Sigmoid colon (tissue), 7 donors: ENCODE results near the gene SNTB2. TPM values are rescaled to one million over a fixed set of nuclear protein-coding genes. Genes with fewer than 3 reads are reported as not detected.

Experiments used
- DNase-seq: peaks from one replicate; pipeline ENCODE4 v3.0.0-alpha.2; 2019
- H3K27ac ChIP-seq, 4 donors: fragments of 200-600 bp; sonication (generic); one replicate each; pipeline ENCODE4 v1.5.1; 2016 to 2019; ENCODE audit warnings: mild to moderate bottlenecking in 1 of 4
- H3K27me3 ChIP-seq, 3 donors: fragments of 200-600 bp; sonication (generic); one replicate each; pipeline ENCODE4 v1.5.1; 2019; ENCODE audit warnings: mild to moderate bottlenecking in 1 of 3
- H3K36me3 ChIP-seq, 4 donors: fragments of 200-600 bp; sonication (generic); one replicate each; pipeline ENCODE4 v1.5.1; 2016 to 2019
- H3K4me1 ChIP-seq, 4 donors: fragments of 200-600 bp; sonication (generic); one replicate each; pipeline ENCODE4 v1.5.1; 2017 to 2019
- H3K4me3 ChIP-seq, 4 donors: fragments of 200-600 bp; sonication (generic); one replicate each; pipeline ENCODE4 v1.5.1; 2017 to 2019; ENCODE audit warnings: mild to moderate bottlenecking in 2 of 4, moderate library complexity in 1 of 4
- H3K9me3 ChIP-seq, 4 donors: fragments of 200-600 bp in 3 of 4; sonication (generic) in 3 of 4; one replicate each; pipeline versions ENCODE4 v1.5.1 to v1.6.1; 2013 to 2019
- EP300 ChIP-seq, 4 donors: sonication (generic); formaldehyde crosslinking; IDR thresholded peaks; one replicate each; pipeline ENCODE4 v1.6.1; 2017; ENCODE audit warnings: antibody characterized with exemption in 4 of 4
- POLR2A ChIP-seq, 2 donors: fragments of 450-650 bp; IDR thresholded peaks; one replicate each; pipeline ENCODE4 v1.6.1; 2016; ENCODE audit warnings: antibody characterized with exemption in 2 of 2, mild to moderate bottlenecking in 2 of 2, moderate library complexity in 2 of 2
- POLR2AphosphoS5 ChIP-seq, 4 donors: sonication (generic); formaldehyde crosslinking; IDR thresholded peaks; one replicate each; pipeline ENCODE4 v1.6.1; 2017; ENCODE audit warnings: antibody characterized with exemption in 4 of 4
- WGBS, 2 donors: extraction: QIAGEN DNeasy Blood & Tissue Kit; methylation state at CpG; one replicate each; pipeline ENCODE4 v1.1.7; 2013; 5-methylcytosine and 5-hydroxymethylcytosine counted together
- intact Hi-C: fragments of 100-400 bp; cut with DNase I; formaldehyde crosslinking; loops from one replicate; pipeline ENCODE4 v1.15.1; 2023
- polyA plus RNA-seq, 3 donors: library from polyadenylated mRNA; stranded (reverse); fragments of 200-250 nt; gene quantifications; one replicate each; pipeline ENCODE4 v1.2.3, GENCODE V29; 2013
- total RNA-seq, 4 donors: library from RNA; depleted of rRNA; stranded (reverse); fragments of >200 nt; gene quantifications; one replicate each; pipeline ENCODE4 v1.1.0, GENCODE V29; 2016
- TF ChIP-seq, protein P1 (sequence below), 4 experiments: fragments of 450-650 bp in 3 of 4; fragments of 200-600 bp in 1 of 4; IDR thresholded peaks; one replicate each; pipeline ENCODE4 v1.5.1; 2016 to 2019; ENCODE audit warnings: antibody characterized with exemption in 4 of 4, mild to moderate bottlenecking in 3 of 4, moderate library complexity in 2 of 4
- donor health status: healthy with polysubstance abuse.
- donor health status: Bipolar disorder and iron deficiency.
- donor health status: healthy.

SNTB2 gene
- total and polyA plus RNA-seq, 7 donors, result 4.2 to 38.2 (median 23.2) TPM

DNA sequence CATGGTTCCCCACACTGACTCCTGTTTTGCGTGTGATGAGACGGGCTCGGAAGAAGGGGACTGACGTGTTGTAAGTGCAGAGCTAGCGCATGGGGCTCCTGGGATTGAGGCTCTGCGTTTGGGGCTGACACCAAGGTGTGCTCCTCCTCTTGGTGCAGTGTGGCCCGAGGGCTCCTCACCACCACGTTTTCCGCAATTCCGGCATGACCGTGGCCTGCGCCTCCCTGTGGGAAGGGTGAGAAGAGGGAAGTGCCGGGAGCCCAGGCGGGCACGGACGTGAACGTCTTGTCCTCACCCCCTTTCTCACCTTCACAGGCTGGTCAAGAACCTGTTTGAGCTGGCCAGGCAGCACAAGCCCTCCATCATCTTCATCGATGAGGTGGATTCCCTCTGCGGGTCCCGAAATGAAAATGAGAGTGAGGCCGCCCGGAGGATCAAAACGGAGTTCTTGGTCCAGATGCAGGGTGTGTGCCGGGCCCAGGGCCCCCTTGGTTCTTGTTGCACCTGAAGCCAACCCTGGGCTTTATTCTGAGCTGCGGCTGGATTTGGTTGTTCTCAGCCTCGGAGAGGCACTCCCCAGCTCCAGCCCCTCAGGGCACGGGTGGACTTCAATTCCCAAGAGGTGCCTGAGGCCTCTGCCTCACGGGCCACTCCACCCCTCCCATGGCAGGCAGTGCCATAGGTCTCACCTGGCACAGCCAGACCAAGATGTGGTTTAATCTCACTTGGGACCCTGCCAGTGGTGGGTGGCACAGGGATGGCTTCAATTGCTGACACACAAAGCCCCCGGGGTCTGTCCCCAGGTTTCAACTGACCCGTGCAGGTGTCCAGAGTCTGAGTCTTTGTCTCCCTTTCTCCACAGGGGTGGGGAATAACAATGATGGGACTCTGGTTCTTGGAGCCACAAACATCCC, 133.1 kb downstream of the SNTB2 start:
- no peak overlapping the region for H3K27ac ChIP-seq
- no peaks in the 10 kb centered on the region for H3K27me3 ChIP-seq
- peak; percentile 55 for DNase-seq
- intact Hi-C loops, result no loop called here
- peaks cover 62 to 99% (median 85%) of the 10 kb centered on the region in 4 donors for H3K36me3 ChIP-seq
- peaks cover 0 to 5% (median 0%) of the 10 kb centered on the region in 4 donors for H3K4me1 ChIP-seq
- H3K4me3 ChIP-seq, result no peak overlapping the region
- no peaks in the 10 kb centered on the region for H3K9me3 ChIP-seq
- whole genome bisulfite sequencing, 2 donors, result 92 to 93% methylated on average over 30 of the region's 30 CpGs
- TF ChIP-seq POLR2AphosphoS5 (IDR thresholded peaks at IDR 0.05), result peak in 1 of 4 donors; percentile 5
- TF ChIP-seq POLR2A (IDR thresholded peaks at IDR 0.05), result no peak

DNA sequence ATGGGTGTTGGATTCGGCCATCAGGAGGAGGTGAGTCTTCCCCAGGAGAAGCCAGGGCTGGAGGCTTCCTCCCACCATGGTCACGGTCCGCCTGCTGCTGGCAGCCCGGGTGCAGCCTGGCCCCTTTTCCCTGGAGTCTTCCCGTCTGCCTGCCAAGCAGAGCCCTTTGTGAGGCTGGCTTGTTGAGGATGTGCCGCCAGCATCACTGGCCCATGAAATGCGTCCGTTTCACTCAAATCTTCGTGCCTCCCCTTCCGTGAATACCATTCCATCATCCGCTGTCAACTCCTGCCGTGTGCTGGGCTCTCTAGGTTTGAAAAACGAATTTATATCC, 133.7 kb downstream of the SNTB2 start:
- 93% methylated on average over 13 of the region's 13 CpGs for WGBS, 2 donors
- DNase-seq, result peak; percentile 46
- intact Hi-C loops, result no loop called here
- TF ChIP-seq, protein P1, sequence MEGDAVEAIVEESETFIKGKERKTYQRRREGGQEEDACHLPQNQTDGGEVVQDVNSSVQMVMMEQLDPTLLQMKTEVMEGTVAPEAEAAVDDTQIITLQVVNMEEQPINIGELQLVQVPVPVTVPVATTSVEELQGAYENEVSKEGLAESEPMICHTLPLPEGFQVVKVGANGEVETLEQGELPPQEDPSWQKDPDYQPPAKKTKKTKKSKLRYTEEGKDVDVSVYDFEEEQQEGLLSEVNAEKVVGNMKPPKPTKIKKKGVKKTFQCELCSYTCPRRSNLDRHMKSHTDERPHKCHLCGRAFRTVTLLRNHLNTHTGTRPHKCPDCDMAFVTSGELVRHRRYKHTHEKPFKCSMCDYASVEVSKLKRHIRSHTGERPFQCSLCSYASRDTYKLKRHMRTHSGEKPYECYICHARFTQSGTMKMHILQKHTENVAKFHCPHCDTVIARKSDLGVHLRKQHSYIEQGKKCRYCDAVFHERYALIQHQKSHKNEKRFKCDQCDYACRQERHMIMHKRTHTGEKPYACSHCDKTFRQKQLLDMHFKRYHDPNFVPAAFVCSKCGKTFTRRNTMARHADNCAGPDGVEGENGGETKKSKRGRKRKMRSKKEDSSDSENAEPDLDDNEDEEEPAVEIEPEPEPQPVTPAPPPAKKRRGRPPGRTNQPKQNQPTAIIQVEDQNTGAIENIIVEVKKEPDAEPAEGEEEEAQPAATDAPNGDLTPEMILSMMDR (IDR thresholded peaks at IDR 0.05), result no peak
- TF ChIP-seq POLR2AphosphoS5 (IDR thresholded peaks at IDR 0.05) (no peak), POLR2A (IDR thresholded peaks at IDR 0.05) (no peak), EP300 (IDR thresholded peaks at IDR 0.05) (no peak)
- no peak overlapping the region for H3K4me3 ChIP-seq
- no peak overlapping the region for H3K27ac ChIP-seq
- H3K9me3 ChIP-seq, result no peaks in the 10 kb centered on the region
- no peaks in the 10 kb centered on the region for H3K27me3 ChIP-seq
- peaks cover 62 to 99% (median 84%) of the 10 kb centered on the region in 4 donors for H3K36me3 ChIP-seq
- peaks cover 0 to 6% (median under 1%) of the 10 kb centered on the region in 4 donors for H3K4me1 ChIP-seq

DNA sequence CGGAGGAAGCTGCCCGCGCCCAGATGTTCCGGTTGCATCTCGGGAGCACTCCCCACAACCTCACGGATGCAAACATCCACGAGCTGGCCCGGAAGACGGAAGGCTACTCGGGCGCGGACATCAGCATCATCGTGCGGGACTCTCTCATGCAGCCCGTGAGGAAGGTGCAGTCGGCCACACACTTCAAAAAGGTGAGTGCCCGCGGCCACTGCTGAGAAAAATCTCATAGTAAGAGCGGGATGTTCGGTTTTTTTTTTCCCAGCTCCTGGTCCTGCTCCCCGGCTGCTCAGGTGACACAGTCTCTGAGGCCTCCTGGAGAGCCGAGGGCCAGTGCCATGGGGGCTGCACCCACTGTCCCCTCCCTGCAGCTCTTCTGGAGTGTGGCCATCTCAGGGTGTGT, 134.1 kb downstream of the SNTB2 start:
- intact Hi-C loops, result no loop called here

DNA sequence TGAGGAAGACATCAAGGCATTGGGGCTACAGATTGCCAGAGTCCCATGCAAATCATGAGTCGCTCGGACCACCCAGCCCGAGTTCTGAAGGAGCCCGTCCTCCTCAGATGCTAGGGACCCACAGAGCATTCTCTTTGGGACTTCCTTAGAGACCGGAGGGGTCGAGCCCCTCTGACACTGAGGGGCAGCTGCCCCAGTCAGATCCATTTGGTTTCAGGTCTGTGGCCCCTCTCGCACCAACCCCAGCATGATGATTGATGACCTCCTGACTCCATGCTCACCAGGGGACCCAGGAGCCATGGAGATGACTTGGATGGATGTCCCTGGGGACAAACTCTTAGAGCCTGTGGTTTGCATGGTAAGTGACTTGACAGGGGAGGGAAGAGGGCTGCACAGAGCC, 135.4 kb downstream of the SNTB2 start:
- Histone ChIP-seq H3K4me1 (peaks cover 0 to 20% (median 16%) of the 10 kb centered on the region in 4 donors), H3K9me3 (no peaks in the 10 kb centered on the region), H3K36me3 (peaks cover 53 to 93% (median 67%) of the 10 kb centered on the region in 4 donors), H3K27ac (no peak overlapping the region), H3K27me3 (no peaks in the 10 kb centered on the region), H3K4me3 (no peak overlapping the region)
- DNase-seq, result no peak
- TF ChIP-seq POLR2AphosphoS5 (IDR thresholded peaks at IDR 0.05), result no peak
- no peak for TF ChIP-seq POLR2A (IDR thresholded peaks at IDR 0.05)
- no peak for TF ChIP-seq EP300 (IDR thresholded peaks at IDR 0.05)
- TF ChIP-seq, protein P1 (IDR thresholded peaks at IDR 0.05), result no peak
- WGBS, 2 donors, result 93 to 94% methylated on average over 7 of the region's 7 CpGs
- intact Hi-C loops, result no loop called here

More for the DNA sequence above, 134.1 kb downstream of the SNTB2 start:
- H3K9me3 ChIP-seq, result no peaks in the 10 kb centered on the region
- 94% methylated on average over 22 of the region's 22 CpGs for WGBS, 2 donors
- H3K27me3 ChIP-seq, result no peaks in the 10 kb centered on the region
- no peak overlapping the region for H3K27ac ChIP-seq
- TF ChIP-seq, protein P1 (IDR thresholded peaks at IDR 0.05), result no peak
- TF ChIP-seq POLR2A (IDR thresholded peaks at IDR 0.05) (no peak), EP300 (IDR thresholded peaks at IDR 0.05) (no peak), POLR2AphosphoS5 (IDR thresholded peaks at IDR 0.05) (no peak)
- peaks cover 0 to 9% (median 5%) of the 10 kb centered on the region in 4 donors for H3K4me1 ChIP-seq
- peak; percentile 44 for DNase-seq
- H3K4me3 ChIP-seq, result no peak overlapping the region
- H3K36me3 ChIP-seq, result peaks cover 58 to 99% (median 80%) of the 10 kb centered on the region in 4 donors

DNA sequence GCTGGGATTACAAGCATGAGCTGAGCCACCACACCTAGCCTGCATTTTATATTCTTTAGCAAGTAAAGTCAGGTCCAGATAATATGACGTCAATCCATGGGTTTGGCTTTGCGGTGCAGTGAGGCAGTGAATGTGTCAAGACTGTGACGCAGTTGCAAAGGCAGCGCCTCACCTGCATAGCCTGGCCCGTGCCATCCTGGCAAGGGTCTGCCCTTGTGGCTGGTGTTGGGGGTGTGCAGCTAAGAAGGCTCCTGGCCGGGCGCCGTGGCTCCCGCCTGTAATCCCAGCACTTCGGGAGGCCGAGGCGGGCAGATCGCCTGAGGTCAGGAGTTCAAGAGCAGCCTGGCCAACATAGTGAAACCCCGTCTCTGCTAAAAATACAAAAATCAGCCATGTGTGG, 136.5 kb downstream of the SNTB2 start:
- H3K9me3 ChIP-seq, result no peaks in the 10 kb centered on the region
- TF ChIP-seq POLR2AphosphoS5 (IDR thresholded peaks at IDR 0.05) (no peak), POLR2A (IDR thresholded peaks at IDR 0.05) (no peak), EP300 (IDR thresholded peaks at IDR 0.05) (no peak)
- TF ChIP-seq, protein P1 (IDR thresholded peaks at IDR 0.05), result no peak
- H3K4me1 ChIP-seq, result peaks cover 0 to 30% (median 26%) of the 10 kb centered on the region in 4 donors
- DNase-seq, result no peak
- intact Hi-C loops, result no loop called here
- no peaks in the 10 kb centered on the region for H3K27me3 ChIP-seq
- H3K4me3 ChIP-seq, result no peak overlapping the region
- H3K27ac ChIP-seq, result no peak overlapping the region
- 92 to 93% methylated on average over 14 of the region's 14 CpGs for WGBS, 2 donors
- H3K36me3 ChIP-seq, result peaks cover 48 to 84% (median 62%) of the 10 kb centered on the region in 4 donors
